Muscle of back (tissue), 11 donors: Measurements from ENCODE around the gene ADAMTS12. TPM values are rescaled to one million over a fixed set of nuclear protein-coding genes. Genes with fewer than 3 reads are reported as not detected.

ENCODE experiments used
- DNase-seq, 3 donors: peaks; one replicate each; pipeline versions ENCODE4 v3.0.0 to v3.0.0-alpha.2; 2013
- polyA plus RNA-seq, 10 donors: library from polyadenylated mRNA; unstranded; fragments of 120-200 nt; gene quantifications; one replicate each; pipeline ENCODE4 v1.2.1, GENCODE V29; 2013; ENCODE audit not compliant: insufficient read length in 10 of 10

Gene ADAMTS12
- polyA plus RNA-seq, 10 donors: 18.5 to 30.8 (median 23.9) TPM

DNA sequence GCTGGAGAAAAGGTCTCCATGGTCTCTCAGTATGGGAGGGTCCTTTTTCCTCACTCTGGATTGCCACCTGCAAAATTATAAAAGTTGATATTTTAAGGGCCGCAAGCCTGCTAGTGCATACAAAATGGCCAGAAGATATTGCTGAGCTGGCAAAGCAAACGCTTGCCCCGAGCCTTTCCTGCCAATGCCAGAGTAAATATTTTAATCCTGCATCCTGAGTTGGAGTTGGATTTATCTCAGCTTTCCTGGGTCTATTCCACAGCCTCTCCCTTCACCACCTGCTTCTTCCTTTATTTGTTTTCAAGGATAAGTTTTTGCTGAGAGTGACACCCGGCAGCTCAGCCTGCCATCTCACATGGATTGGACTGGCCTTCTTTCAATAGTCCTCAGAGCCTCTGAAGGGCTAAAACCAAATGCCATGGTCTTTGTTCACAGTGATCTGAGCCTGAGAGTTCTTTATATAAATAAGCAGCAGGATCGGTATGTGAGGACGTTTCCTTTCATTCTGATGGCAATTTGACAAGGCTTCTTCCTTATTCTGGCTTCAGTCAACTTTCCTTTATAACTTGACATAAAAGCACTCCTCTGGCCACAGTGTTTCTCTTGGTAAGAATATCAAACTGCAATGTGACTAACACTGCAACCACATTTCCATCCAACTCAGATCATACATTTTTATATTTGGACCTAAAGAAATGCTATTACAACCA, 170.1 kb downstream of the ADAMTS12 start:
- peak; percentile 26 to 69 (median 49) for DNase-seq

DNA sequence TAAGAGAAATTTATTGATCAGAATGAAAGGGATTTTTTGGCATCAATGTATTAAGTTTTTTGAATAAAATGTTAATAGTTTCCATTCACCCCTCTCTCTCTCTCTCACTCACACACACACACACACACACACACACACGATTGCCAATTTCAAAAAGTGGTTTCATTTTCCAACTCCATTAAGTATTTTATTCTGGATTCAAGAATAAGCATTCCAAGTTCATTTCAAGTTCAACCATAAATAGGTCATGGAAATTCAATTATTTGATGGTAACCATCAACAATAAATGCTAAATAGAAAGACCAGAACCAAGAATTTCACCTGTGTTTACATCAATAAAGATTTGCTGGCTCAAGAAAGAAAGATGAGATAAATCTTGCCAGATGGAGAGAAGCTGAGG, 171.6 kb downstream of the ADAMTS12 start:
- peak; percentile 41 to 76 (median 51) for DNase-seq

DNA sequence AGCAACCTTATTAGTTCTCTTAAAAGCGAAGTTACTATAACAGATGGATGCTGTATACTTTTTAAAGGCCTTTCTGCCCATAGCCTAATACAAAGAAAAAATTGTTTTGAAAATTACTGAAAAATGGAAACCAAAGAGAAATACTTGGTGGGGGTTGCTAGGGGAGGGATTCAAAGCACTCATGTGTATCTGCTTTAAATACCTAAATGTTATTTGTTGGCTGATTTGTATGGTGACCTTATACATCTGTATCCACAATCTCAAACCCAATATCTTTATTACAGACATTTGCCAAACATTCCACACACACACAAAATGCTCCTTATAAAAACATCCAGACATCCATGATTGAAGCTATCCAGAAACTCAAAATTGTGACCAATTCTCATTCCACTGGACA, 172.0 kb downstream of the ADAMTS12 start:
- DNase-seq: peak in 1 of 3 donors; percentile 67

DNA sequence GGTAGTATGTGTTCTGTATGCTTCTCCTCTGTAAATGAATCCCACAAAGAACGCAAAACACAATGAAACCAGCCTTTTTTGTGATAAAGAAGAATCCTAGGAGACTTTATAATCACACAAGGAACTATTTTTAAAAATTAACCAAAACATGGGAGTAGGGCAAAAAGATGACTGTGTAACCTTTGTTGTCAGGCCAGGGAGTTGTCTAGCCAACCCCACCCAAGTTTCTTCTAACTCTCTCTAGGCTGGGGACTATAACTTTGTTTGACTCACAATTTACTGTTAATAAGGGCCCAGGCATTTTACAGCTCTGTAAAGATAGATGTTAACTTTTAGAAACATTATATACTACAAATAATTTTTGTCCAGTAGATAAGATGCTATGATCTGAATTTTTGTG, 176.1 kb downstream of the ADAMTS12 start:
- DNase-seq: no peak

DNA sequence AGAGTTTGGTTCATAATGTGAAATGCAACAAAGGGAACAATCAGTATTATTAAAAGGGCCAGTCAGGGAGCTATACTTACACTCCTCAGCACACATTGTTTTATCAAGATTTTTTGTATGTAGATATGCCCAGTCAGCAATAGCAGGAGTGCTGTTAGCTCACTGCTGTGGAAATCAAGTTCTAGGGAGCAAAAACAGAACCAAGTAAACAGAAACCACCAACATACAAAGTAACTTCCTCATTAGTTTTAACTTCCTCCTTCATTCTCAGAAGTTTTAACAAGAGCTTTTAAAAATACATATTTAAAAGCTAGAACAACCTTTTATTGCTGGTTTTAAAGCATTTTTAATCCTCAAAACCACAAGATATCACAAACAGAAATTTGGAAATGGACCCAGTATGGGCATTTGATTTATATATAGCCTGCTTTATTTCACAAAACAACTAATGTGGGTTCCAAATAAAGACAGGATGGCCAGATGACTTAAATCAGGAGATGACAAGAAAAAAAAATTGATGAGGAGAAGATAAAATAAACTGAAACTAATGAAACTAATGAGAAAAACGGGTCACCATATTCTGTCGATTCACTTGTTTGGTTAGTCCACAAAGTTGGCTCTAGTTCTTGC, 178.5 kb downstream of the ADAMTS12 start:
- DNase-seq: peak in 1 of 3 donors; percentile 46

DNA sequence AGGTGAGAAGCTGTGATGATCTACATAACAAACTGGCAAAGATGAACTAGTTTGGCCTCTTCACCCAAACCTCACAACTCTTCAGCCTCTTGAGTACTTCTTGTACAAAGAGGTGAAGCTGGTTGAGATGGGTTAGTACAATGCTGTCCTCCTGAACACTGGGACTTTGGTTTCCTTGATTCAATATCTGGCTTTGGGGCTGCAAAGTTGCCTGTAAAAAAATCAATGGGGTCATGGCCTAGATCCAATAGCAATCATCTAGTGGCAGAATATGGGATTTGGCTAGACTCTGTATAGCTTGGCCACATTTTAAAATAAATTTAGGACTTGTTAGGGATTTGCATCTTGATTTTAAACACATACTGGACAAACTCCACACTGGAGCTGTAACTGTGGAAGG, 179.1 kb downstream of the ADAMTS12 start:
- DNase-seq: no peak

DNA sequence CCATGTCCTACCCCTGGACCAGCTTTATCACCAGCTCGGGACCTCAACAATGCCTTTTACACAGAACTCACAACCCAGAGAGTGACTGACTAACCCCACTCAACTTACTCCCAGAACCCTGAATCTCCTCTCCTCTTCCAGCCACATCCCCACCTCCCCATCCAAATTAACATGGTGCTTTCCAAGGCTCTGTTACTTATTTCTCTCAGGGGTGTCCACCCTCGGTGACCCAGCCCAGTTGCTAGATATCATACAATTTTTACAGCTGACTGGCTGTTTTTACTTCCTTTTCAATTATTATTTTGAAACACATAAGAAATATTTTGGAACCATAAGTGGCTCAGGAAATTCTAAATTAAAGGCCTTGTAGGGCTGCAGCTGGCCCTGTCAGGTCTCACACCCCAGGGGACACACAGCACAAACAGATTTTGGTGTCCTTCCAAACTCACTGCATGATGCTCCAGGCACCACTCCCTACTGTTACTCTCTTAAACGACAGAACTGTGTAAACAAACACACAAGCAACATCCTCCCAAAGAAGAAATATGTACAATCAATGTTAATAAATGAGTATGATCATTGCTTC, 180.6 kb downstream of the ADAMTS12 start:
- DNase-seq: peak in 2 of 3 donors; percentile 83 to 93

DNA sequence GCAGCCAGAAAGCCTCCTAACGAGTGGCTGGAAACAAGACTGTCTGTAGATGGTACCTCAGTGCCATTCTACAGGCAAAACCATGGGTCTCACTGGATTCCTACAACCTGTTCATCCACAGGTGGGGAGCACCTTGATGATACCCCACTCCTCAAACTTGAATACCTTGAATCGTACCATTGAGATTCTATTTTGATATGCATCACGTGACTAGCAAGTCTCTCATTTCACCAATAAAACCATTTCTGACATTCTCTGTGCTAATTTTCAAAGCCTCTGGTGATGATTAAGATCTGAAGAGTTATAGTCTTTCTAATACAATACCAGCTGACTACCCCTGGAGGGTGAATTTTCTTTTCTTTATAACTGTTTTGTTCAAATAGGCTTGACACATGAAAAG, 188.9 kb downstream of the ADAMTS12 start:
- DNase-seq: no peak

DNA sequence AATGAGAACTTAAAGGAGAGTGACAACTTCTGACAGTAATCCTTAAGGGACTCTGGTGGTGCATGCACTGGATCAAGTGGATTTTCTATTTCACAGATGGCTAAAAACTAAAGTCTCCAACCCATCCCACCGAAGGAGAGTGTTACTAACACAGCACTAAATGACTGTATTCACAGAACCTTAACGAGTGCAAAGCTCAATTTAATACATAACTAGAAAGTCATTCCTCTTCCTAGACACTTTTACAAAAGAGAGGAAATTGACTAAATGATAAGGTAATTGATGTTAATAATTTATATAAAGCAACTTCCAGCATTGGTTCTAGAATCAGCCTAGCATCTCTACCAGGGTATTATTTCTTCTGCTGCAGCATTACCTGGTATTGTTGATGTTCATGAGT, 189.8 kb downstream of the ADAMTS12 start:
- DNase-seq: no peak

DNA sequence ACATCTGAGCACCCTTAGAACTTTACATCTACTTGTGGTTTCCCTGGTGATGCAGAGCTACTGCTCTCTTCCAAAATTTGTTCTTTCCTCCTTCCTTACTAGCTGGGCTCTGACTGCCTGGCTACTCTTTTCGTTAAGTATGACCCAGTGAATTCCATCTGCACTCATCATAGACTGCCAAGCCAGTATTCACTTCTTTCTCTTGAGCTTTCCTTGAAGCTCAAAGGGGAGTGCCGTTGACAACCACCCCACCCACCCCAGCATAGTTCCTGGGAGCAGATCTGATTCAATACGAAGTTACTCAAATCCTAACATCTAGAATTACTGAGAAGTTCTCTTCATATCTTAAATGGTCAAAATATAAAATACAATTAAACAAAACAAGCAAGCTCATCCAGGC, 190.5 kb downstream of the ADAMTS12 start:
- no peak for DNase-seq

DNA sequence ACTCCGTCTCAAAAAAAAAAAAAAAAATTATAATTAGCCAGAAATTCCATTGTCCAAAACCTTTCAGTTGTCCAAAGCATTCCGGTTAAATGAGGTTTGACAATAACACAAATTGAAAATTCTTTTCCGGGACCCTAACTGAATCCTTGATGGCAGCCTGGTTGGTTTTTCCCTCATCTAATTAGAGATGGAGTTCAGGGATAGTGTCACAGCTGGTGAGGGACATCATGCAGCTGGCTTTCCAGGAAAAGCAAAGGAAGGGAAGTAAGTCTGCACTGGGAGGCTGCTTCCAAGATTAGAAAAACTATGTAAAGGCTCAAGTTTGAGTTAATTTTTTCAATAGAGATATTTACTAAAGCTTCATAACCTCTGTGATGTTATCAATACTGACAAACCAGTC, 195.4 kb downstream of the ADAMTS12 start:
- DNase-seq: peak in 1 of 3 donors; percentile 43

DNA sequence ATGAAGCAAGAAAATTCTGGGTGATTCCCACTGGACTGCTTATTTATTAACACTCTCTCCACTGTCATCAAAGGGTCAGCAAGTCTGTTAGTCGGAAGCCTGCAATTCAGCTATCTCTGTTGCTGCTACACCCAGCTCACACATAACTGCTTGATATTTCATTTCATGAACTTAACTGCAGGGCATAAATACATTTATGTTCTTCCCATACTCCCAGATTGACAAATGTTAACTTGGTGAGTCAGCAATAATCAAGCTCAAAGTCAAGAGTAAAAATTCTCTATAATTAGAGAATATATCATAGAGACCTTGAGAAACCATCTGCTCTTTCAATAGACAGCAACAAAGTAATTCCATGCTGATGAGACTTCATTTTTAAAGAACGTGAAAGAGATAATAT, 198.8 kb downstream of the ADAMTS12 start:
- DNase-seq: no peak

DNA sequence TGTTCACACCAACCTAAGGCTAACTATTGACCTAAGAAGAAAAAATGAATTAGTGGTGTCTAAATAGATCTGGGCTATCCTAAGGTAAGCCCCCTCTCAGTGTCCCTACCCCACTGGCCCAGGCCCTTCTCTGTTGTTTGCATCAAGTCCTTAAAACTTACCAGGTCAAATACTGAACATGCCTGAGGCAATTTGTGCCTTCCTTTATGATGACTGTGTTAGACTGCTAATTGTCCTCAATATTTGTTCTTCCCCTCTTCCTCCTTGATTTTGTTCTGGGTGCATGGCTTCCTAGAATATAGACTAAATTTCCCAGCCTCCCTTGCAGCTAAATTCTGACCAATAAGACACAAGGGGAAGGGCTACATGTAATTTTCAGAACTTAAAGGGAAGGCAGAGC, 199.9 kb downstream of the ADAMTS12 start:
- DNase-seq: no peak

DNA sequence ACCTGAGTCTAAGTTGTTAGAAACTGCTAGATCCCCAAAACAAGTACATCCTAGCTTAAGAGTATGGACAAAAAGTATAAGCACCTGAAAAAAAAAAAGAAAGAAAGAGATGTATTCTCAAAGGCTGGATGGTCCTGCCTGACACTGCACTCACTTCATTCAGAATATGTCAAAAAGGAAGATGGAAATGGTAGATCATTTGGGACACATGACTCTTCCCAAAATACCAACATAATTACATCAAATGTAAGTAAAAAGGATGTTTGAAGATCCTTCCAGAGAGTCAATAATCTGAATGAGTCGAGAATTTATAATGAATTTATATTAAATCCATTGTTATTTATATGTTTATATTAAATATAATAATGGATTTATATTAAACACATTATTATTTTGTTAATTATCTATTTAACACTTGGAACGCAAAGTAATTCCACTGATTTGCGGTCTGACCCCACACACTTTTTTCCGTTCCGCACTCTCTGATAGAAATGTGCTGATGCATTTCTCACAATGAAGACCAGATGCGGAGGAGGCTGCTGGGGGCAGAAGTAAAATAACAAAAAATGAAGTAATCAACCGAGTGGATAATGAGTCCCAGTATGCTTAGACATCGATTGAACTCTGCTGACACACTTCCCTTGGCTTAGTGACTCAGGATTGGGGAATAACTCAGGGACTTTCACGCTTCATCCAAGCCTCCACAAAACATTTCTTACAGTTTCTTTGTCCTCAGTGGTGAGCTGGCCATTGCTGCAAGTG, 201.2 kb downstream of the ADAMTS12 start:
- DNase-seq: peak; percentile 43 to 93 (median 52)

DNA sequence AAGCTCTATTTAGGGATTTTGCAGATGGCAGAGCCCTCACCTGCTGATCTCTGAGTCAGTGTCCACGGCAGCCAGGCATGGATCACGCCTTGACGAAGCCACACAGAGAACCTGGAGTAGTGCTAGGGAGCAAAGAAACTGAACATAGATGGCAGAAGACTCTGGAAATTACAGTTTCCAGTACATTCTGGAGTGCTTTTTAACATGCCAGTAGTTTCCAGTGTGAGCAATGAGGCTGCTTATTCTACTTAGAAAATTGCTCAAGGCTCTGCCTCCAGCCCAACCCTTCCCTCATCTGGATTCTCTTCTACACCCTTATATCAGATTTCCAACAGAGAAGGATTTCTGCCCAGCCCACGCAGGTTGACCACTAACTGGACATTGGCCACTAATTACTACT, 203.3 kb downstream of the ADAMTS12 start:
- DNase-seq: no peak

DNA sequence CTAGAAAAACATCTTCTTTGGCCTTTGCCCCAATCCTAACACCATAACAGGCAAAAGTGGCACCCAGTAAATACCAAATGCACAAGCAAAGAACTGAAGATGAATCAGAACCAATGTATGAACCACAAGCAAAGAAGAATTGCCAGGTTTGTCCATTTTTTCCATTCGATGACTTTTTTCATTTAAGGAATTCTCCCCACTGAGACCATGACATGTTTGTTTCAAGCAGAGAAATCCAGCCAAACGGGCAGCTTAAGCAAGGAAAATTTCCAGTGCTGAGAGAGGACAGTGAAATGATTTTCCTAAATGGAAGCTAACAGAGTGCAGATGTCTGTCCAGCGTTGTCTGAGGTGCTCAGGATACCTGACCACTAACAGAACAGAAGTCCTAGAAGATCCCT, 203.7 kb downstream of the ADAMTS12 start:
- DNase-seq: peak; percentile 33 to 85 (median 81)

DNA sequence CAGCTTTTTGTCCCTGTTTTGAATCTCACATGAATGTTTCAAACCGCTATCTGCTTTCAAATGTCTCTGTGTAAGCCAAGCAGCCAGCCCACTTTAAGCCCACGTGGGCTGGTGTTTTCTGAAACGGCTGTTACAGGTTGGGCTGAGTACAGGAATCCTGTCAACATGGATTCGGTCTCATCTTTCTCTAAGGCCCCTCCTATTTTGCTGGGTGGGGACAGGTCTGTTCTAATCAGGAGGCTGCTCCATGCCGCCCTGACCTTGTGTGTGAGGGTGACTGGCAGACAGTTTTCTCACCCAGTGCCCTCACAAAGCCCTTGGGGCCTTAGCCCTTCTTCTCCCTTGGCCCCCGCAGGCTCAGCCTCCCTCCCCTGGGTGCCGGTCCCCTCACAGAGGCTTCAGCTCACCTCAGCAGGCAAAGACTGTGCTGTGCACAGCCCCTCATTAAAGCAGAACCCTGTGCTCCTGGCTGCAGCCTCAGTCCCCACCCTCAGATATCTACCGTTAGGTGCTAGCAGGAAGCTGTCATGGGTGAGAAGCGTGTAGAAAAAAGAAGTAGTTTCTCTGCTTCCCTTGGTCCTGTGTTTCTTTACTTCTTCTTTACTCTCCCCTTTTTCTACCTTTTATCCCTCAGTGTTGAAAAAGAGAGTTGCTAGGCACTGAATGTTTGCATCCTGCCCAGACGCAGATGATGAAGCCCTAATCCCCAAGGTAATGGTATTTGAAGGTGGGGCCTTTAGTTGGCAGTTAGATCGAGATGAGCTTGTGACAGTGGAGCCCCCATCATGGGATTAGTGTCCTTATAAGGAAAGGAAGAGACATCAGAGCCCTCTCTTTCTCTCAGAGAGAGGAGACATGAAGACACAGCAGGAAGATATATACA, 205.7 kb downstream of the ADAMTS12 start:
- no peak for DNase-seq

DNA sequence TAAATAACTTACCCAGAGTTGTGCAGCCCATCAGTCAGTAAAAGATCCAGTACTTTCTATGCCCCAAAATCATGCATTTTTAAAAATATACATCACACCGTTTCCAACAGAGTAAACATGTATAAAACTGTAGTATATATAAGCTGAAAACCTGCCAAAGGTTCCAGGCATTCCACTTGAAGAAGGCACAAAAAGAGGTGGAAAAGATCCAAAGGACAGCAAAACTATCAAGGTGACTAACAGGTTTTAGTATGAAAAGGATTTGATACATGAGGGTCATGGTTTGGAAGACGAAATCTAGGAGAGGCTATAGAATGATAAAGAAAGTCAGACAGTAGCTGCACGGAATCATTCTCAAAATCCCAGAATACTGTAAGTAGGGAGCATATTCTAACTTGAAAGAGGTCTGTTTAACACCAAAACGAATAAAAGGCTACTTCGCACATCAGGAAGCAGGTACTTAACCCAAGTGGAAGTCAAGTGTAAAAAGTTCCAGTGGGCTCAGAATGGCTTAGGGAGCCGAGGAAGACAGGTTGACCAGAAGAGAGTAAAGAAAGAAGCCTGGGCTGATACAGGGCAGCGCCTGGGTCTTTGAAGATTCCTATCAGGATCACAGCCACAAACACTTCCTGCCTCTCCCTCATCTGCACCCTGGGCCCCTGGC, 207.2 kb downstream of the ADAMTS12 start:
- no peak for DNase-seq

DNA sequence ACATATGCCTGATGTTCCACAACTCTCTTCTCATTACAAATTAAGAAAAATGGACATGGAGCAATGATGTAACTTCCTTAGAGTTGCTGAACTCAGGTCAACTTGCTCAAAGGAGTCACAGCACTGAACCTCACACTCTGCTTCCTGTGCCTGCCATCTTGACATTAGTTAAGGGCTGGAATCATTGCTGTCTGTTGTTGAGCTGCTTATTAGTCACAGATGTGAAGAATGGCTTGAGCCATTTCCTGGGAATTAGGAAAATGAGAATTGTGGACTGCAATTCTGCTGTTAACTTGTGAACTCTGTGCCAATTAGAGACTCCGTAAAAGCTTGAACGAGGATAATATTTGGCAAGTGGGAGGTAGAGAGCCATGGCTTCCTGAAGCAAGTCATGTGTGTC, 212.0 kb downstream of the ADAMTS12 start:
- peak in 1 of 3 donors; percentile 66 for DNase-seq

DNA sequence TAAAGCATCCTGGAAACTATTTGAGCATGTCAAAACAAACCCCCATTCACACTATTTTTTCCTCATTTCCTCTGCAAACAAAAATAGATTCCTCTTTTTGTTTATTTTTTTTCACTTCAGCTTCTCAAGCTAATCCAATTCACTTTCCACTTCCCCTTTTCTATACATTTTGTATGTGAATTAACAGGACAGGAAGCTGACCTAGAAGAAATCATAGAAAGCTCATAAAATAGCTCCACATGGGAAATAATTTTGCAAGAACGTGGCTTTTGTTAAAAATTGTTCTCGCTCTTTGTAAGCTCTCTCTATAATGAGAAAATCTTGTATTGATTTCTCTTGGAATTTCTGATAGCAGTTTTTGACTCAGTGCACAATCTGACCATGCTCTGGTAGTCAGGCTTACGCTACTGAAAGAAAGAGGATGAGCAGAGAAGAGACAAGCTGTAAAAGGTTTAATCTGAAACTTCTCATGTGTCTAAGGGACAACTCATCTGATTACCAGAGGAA, 215.8 kb downstream of the ADAMTS12 start:
- DNase-seq: peak in 1 of 3 donors; percentile 37
